ENCODE results near the gene OR9A4. TPM values are rescaled to one million over a fixed set of nuclear protein-coding genes. Genes with fewer than 3 reads are reported as not detected.

The OR9A4 gene
- total RNA-seq, 1 donor from 2014 or later: not detected

GRCh38 chr7:141956084-141956483, 39.9 kb downstream of the OR9A4 start:
- TF ChIP-seq CTCF (IDR thresholded peaks at IDR 0.05; ENCODE audit: unreplicated experiment): no peak
- Mint-ChIP-seq H3K9me3 (ENCODE audit: unreplicated experiment) (no peaks in the 10 kb centered on the region), H3K36me3 (ENCODE audit: low read depth, unreplicated experiment) (no peaks in the 10 kb centered on the region), H3K27me3 (ENCODE audit: unreplicated experiment) (no peaks in the 10 kb centered on the region), H3K4me3 (ENCODE audit: unreplicated experiment) (no peak overlapping the region), H3K4me1 (ENCODE audit: unreplicated experiment) (no peaks in the 10 kb centered on the region), H3K27ac (ENCODE audit: unreplicated experiment) (no peak overlapping the region)
- DNase-seq (ENCODE audit: low spot score): no peak

DNA sequence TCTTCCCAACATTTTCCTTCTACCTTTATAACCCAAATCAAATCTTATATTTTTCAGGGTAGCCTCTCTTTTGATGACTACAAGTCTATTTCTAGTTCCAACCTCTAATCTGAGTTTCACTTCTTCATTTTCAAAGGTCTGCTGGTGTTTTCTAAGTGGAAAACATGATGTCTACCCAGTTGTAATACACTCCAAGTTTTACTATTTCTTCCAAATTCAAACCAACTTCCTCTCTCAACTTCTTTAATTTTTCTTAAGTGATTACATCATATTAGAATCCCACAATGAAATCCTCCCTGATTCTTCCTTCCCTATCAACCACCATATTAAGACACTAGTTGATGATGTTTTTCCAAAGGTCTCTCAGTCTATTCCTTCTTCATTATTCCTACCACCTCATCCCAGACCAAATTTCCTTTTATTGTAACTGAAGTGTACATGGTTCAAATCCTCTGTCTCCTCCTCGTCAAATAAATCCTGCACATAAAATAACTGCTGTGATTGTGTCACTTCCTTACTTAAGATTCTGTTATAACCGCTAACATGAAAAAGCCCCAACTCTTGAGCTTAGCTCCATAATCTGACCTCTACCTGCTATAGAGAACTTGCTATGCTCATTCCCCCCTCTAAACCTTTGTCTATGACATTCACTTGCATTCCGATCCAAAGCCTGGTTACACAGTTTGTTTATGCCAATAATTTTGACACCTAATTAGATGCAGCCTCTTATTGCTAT, 44.7 kb downstream of the OR9A4 start:
- Mint-ChIP-seq H3K4me1 (ENCODE audit: unreplicated experiment) (no peaks in the 10 kb centered on the region), H3K27ac (ENCODE audit: unreplicated experiment) (no peak overlapping the region), H3K36me3 (ENCODE audit: low read depth, unreplicated experiment) (no peaks in the 10 kb centered on the region), H3K9me3 (ENCODE audit: unreplicated experiment) (no peaks in the 10 kb centered on the region), H3K27me3 (ENCODE audit: unreplicated experiment) (peaks cover 5% of the 10 kb centered on the region), H3K4me3 (ENCODE audit: unreplicated experiment) (no peak overlapping the region)
- no peak for TF ChIP-seq CTCF (IDR thresholded peaks at IDR 0.05; ENCODE audit: unreplicated experiment)
- DNase-seq (ENCODE audit: low spot score): no peak

Other genes with a start within 250 kb of the OR9A4 start
- gene DENND11, start 214.2 kb upstream of the OR9A4 start, total RNA-seq (ENCODE audit: unreplicated experiment): 77.0 TPM
- gene WEE2, start 208.0 kb upstream of the OR9A4 start, total RNA-seq (ENCODE audit: unreplicated experiment): 0.33 TPM
- gene SSBP1, start 178.0 kb upstream of the OR9A4 start, total RNA-seq (ENCODE audit: unreplicated experiment): 130 TPM
- gene TAS2R3, start 152.3 kb upstream of the OR9A4 start, total RNA-seq (ENCODE audit: unreplicated experiment): 0.74 TPM
- 1.1 TPM for gene TAS2R4, start 139.7 kb upstream of the OR9A4 start, total RNA-seq (ENCODE audit: unreplicated experiment)
- gene TAS2R5, start 126.2 kb upstream of the OR9A4 start, total RNA-seq (ENCODE audit: unreplicated experiment): 1.9 TPM
- gene PRSS37, start 74.9 kb upstream of the OR9A4 start, total RNA-seq (ENCODE audit: unreplicated experiment): not detected
- gene CLEC5A, start 30.6 kb downstream of the OR9A4 start, total RNA-seq (ENCODE audit: unreplicated experiment): not detected
- not detected for gene TAS2R38, start 57.4 kb downstream of the OR9A4 start, total RNA-seq (ENCODE audit: unreplicated experiment)
- gene MGAM, start 79.5 kb downstream of the OR9A4 start, total RNA-seq (ENCODE audit: unreplicated experiment): 2.3 TPM
- 0.15 TPM for gene MGAM2, start 195.3 kb downstream of the OR9A4 start, total RNA-seq (ENCODE audit: unreplicated experiment)